Measurements from ENCODE around the gene IMPA2. TPM values are rescaled to one million over a fixed set of nuclear protein-coding genes. Genes with fewer than 3 reads are reported as not detected.

IMPA2 gene
- total RNA-seq, 4 donors from 2014 or later: 227 to 572 (median 354) TPM

- H3K4me3 ChIP-seq (ENCODE audit: low read depth, poor library complexity, severe bottlenecking): no peak overlapping the region
- TF ChIP-seq POLR2A (IDR thresholded peaks at IDR 0.05) (no peak), CTCF (IDR thresholded peaks at IDR 0.05) (no peak)
- intact Hi-C loops (cut with DNase I; ENCODE audit: low total_unique reads): loop anchor here (10.0 kb wide), 1 partner anchor 310 kb away; no protein-coding TSS in a partner anchor
- DNase-seq (ENCODE audit: low spot score in 2 of 2): peak in 1 of 2 donors; percentile 36
- 73 to 74% methylated on average over 5 of the region's 5 CpGs for WGBS, 2 donors
These were observed 63.3 kb downstream of the IMPA2 start for GRCh38 chr18:12044591-12044990.

- intact Hi-C loops (cut with DNase I; ENCODE audit: low total_unique reads): loop anchor here (10.0 kb wide), 1 partner anchor 311 kb away; no protein-coding TSS in a partner anchor
- H3K4me3 ChIP-seq (ENCODE audit: low read depth, poor library complexity, severe bottlenecking): no peak overlapping the region
- TF ChIP-seq CTCF (IDR thresholded peaks at IDR 0.05) (no peak), POLR2A (IDR thresholded peaks at IDR 0.05) (no peak)
- DNase-seq (ENCODE audit: low spot score in 2 of 2): peak; percentile 4 to 62
- 72 to 73% methylated on average over 15 of the region's 15 CpGs for WGBS, 2 donors
These were observed 64.9 kb downstream of the IMPA2 start for GRCh38 chr18:12046046-12046750.

- H3K4me3 ChIP-seq (ENCODE audit: low read depth, poor library complexity, severe bottlenecking): no peak overlapping the region
- WGBS, 2 donors: 92 to 93% methylated on average over 11 to 12 of the region's 12 CpGs
- DNase-seq (ENCODE audit: low spot score in 2 of 2): peak; percentile 9 to 75
- intact Hi-C loops (cut with DNase I; ENCODE audit: low total_unique reads): loop anchor here (10.0 kb wide), 1 partner anchor 312 kb away; no protein-coding TSS in a partner anchor
- TF ChIP-seq POLR2A (IDR thresholded peaks at IDR 0.05) (no peak), CTCF (IDR thresholded peaks at IDR 0.05) (no peak)
These were observed 65.5 kb downstream of the IMPA2 start for GRCh38 chr18:12046751-12047335.

GRCh38 chr18:12048010-12048826, 66.9 kb downstream of the IMPA2 start:
- 83 to 85% methylated on average over 14 to 19 of the region's 20 CpGs for WGBS, 2 donors
- intact Hi-C loops (cut with DNase I; ENCODE audit: low total_unique reads): loop anchor here (10.0 kb wide), 1 partner anchor 313 kb away; no protein-coding TSS in a partner anchor
- no peak for TF ChIP-seq POLR2A (IDR thresholded peaks at IDR 0.05)
- no peak for TF ChIP-seq CTCF (IDR thresholded peaks at IDR 0.05)
- DNase-seq (ENCODE audit: low spot score in 2 of 2): peak in 1 of 2 donors; percentile 9
- no peak overlapping the region for H3K4me3 ChIP-seq (ENCODE audit: low read depth, poor library complexity, severe bottlenecking)

- no peak for TF ChIP-seq CTCF (IDR thresholded peaks at IDR 0.05)
- no peak for TF ChIP-seq POLR2A (IDR thresholded peaks at IDR 0.05)
- intact Hi-C loops (cut with DNase I; ENCODE audit: low total_unique reads): loop anchor here (10.0 kb wide), 1 partner anchor 314 kb away; no protein-coding TSS in a partner anchor
- 35 to 49% methylated on average over 2 of the region's 2 CpGs for WGBS, 2 donors
- H3K4me3 ChIP-seq (ENCODE audit: low read depth, poor library complexity, severe bottlenecking): no peak overlapping the region
- peak in 1 of 2 donors; percentile 8 for DNase-seq (ENCODE audit: low spot score in 2 of 2)
These were observed 67.5 kb downstream of the IMPA2 start for GRCh38 chr18:12048827-12049175.

Measured in lower leg skin (tissue), 4 donors.